ENCODE data around the gene SLC35E3. TPM values are rescaled to one million over a fixed set of nuclear protein-coding genes. Genes with fewer than 3 reads are reported as not detected.

Gene SLC35E3
- polyA plus RNA-seq, 1 donor from 2014 or later: 15.2 TPM

DNA sequence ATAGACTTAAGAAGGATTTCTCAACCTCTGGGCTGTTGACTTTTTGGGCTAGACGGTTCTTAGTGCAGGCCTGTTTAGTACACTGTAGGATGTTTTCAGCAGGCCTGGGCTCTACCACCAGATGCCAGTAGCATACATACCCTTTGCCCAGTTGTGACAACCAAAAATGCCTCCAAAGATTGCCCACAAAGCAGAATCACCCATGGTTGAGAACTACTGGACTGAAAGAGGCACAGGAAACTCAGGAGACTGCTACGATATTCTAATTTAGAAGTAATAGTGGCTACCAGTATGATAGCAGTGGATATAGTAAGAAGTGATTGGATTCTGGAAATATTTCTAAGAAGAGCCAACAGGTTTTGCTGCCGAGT is 15.5 kb downstream of the SLC35E3 start:
- Mint-ChIP-seq H3K9me3 (no peaks in the 10 kb centered on the region), H3K36me3 (peaks cover 5% of the 10 kb centered on the region), H3K4me3 (no peak overlapping the region), H3K4me1 (peaks cover 0 to 4% (median 0%) of the 10 kb centered on the region in 3 donors), H3K27me3 (no peaks in the 10 kb centered on the region), H3K27ac (no peak overlapping the region)

DNA sequence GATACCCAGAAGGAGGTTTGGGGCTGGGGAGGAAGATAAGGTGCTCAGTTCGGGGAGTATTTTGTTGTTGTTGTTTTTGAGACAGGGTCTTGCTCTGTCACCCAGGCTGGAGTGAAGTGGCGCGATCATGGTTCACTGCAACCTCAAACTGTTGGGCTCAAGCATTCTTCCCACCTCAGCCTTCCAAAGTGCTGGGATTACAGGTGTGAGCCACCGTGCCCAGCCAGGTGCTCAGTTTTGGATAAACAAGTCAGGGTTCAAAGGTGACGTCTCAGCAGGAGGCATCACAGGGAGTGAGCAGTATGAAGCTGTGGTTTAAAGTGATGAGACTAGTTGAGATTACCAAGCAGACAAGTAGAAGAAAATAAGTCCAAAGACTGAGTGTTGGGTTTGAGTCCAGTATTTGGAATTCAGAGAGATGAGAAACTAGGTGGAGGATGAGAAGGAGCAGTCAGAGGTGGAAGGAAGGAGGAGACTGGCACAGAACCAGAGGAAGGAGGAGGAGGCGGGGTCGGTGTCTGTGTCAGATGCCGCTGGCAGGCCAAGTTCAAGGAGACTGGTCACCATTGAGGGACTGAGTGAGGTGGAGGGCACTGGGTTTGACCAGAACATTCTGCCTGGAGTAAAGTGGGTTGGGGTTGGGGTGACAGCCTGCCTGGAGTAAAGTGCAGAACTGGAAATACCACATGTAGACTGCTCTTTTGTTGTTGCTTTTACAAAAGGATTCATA is 16.1 kb downstream of the SLC35E3 start:
- H3K4me3 Mint-ChIP-seq: no peak overlapping the region
- H3K36me3 Mint-ChIP-seq: peaks cover 4% of the 10 kb centered on the region
- no peaks in the 10 kb centered on the region for H3K9me3 Mint-ChIP-seq
- peaks cover 0 to 4% (median 0%) of the 10 kb centered on the region in 3 donors for H3K4me1 Mint-ChIP-seq
- H3K27me3 Mint-ChIP-seq: no peaks in the 10 kb centered on the region
- peak overlapping the region in 1 of 3 donors; percentile 86 for H3K27ac Mint-ChIP-seq

GRCh38 chr12:68762691-68763090 is 16.7 kb downstream of the SLC35E3 start:
- H3K4me3 Mint-ChIP-seq: no peak overlapping the region
- no peaks in the 10 kb centered on the region for H3K9me3 Mint-ChIP-seq
- H3K27me3 Mint-ChIP-seq: no peaks in the 10 kb centered on the region
- H3K36me3 Mint-ChIP-seq: peaks cover 4% of the 10 kb centered on the region
- H3K4me1 Mint-ChIP-seq: peaks cover 0 to 4% (median 0%) of the 10 kb centered on the region in 3 donors
- H3K27ac Mint-ChIP-seq: no peak overlapping the region

- Mint-ChIP-seq H3K4me3 (no peak overlapping the region), H3K27ac (no peak overlapping the region), H3K27me3 (no peaks in the 10 kb centered on the region), H3K36me3 (peaks cover 2% of the 10 kb centered on the region), H3K9me3 (no peaks in the 10 kb centered on the region), H3K4me1 (peaks cover 3 to 7% (median 7%) of the 10 kb centered on the region in 3 donors)
Measured at GRCh38 chr12:68765696-68766095, 19.7 kb downstream of the SLC35E3 start.

GRCh38 chr12:68766646-68767045 is 20.7 kb downstream of the SLC35E3 start:
- Mint-ChIP-seq H3K9me3 (no peaks in the 10 kb centered on the region), H3K36me3 (peaks cover 2% of the 10 kb centered on the region), H3K4me1 (peaks cover 6 to 12% (median 11%) of the 10 kb centered on the region in 3 donors), H3K4me3 (no peak overlapping the region), H3K27me3 (no peaks in the 10 kb centered on the region), H3K27ac (no peak overlapping the region)

GRCh38 chr12:68767191-68767590 is 21.2 kb downstream of the SLC35E3 start:
- H3K36me3 Mint-ChIP-seq: peaks cover 2% of the 10 kb centered on the region
- H3K9me3 Mint-ChIP-seq: no peaks in the 10 kb centered on the region
- H3K4me1 Mint-ChIP-seq: peaks cover 6 to 12% (median 9%) of the 10 kb centered on the region in 3 donors
- H3K27me3 Mint-ChIP-seq: no peaks in the 10 kb centered on the region
- H3K27ac Mint-ChIP-seq: no peak overlapping the region
- H3K4me3 Mint-ChIP-seq: no peak overlapping the region

DNA sequence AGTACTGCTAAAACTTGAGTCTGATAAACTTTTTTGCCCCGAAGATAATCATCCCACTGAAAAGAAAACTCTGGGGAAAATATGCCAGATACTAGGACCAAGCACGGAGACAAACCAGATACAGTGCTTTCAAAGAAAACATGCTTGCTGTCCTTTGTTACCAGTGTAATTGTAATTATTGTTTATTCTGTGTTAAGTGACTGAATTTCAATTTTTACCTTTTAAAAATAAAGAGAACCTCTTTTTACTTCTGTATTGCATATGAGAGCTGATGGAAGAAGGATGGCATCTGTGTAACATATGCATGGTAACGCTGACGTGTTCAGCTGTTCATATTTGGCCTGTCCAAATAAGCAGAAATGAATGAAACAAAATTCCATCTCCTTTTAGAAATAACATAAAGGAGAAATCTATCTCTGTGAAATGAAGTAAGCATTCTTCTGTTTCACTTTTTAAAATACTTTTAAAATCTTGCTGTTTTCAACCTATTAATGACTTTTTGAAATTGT is 22.5 kb downstream of the SLC35E3 start:
- Mint-ChIP-seq H3K27ac (peak overlapping the region in 1 of 3 donors; percentile 33), H3K4me3 (no peak overlapping the region), H3K4me1 (peaks cover 19 to 24% (median 21%) of the 10 kb centered on the region in 3 donors), H3K9me3 (no peaks in the 10 kb centered on the region), H3K36me3 (peaks cover 2% of the 10 kb centered on the region), H3K27me3 (no peaks in the 10 kb centered on the region)

GRCh38 chr12:68769941-68770340 is 24.0 kb downstream of the SLC35E3 start:
- no peaks in the 10 kb centered on the region for H3K36me3 Mint-ChIP-seq
- peaks cover 24 to 28% (median 24%) of the 10 kb centered on the region in 3 donors for H3K4me1 Mint-ChIP-seq
- H3K4me3 Mint-ChIP-seq: peak overlapping the region in 2 of 4 donors; percentile 18 to 39
- no peaks in the 10 kb centered on the region for H3K9me3 Mint-ChIP-seq
- H3K27ac Mint-ChIP-seq: peak overlapping the region in 2 of 3 donors; percentile 2 to 3
- H3K27me3 Mint-ChIP-seq: no peaks in the 10 kb centered on the region

GRCh38 chr12:68771223-68771925 is 25.4 kb downstream of the SLC35E3 start:
- H3K9me3 Mint-ChIP-seq: no peaks in the 10 kb centered on the region
- H3K27ac Mint-ChIP-seq: peak overlapping the region in 1 of 3 donors; percentile 86
- H3K36me3 Mint-ChIP-seq: no peaks in the 10 kb centered on the region

GRCh38 chr12:68772714-68773113 is 26.7 kb downstream of the SLC35E3 start:
- peaks cover 24 to 28% (median 24%) of the 10 kb centered on the region in 3 donors for H3K4me1 Mint-ChIP-seq
- H3K36me3 Mint-ChIP-seq: no peaks in the 10 kb centered on the region
- peak overlapping the region in 3 of 4 donors; percentile 5 to 86 (median 67) for H3K4me3 Mint-ChIP-seq
- H3K27ac Mint-ChIP-seq: peak overlapping the region; percentile 66 to 88 (median 71)
- H3K27me3 Mint-ChIP-seq: no peaks in the 10 kb centered on the region
- H3K9me3 Mint-ChIP-seq: no peaks in the 10 kb centered on the region

More at GRCh38 chr12:68771223-68771925, 25.4 kb downstream of the SLC35E3 start:
- H3K4me1 Mint-ChIP-seq: peaks cover 24 to 28% (median 24%) of the 10 kb centered on the region in 3 donors
- H3K27me3 Mint-ChIP-seq: no peaks in the 10 kb centered on the region
- H3K4me3 Mint-ChIP-seq: peak overlapping the region in 1 of 4 donors; percentile 53

GRCh38 chr12:68773582-68773981 is 27.6 kb downstream of the SLC35E3 start:
- H3K9me3 Mint-ChIP-seq: no peaks in the 10 kb centered on the region
- peak overlapping the region in 2 of 4 donors; percentile 5 to 29 for H3K4me3 Mint-ChIP-seq
- no peaks in the 10 kb centered on the region for H3K36me3 Mint-ChIP-seq

DNA sequence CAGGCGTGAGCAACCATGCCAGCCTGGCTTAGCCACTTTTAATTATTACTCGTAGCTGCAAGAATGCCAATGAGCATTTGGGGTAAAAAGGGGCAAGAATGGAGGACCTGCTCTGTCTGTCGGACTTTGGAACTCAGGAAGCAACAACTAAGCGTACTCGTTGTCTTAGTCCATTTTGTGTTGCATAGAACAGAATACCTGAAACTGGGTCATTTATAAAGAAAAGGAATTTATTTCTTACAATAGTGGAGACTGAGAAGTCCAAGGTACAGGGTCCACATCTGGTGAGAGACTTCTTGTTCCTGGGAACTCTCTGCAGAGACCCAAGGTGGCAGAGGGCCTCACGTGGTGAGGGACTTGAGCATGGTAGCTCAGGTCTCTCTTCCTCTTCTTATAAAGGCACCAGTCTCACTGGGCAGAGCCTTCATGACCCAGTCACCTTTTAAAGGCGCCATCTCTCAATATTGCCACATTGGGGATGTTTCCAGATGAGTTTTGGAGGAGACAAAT is 29.2 kb downstream of the SLC35E3 start:
- Mint-ChIP-seq H3K36me3 (no peaks in the 10 kb centered on the region), H3K4me1 (peaks cover 23 to 27% (median 23%) of the 10 kb centered on the region in 3 donors), H3K9me3 (no peaks in the 10 kb centered on the region), H3K27ac (no peak overlapping the region), H3K4me3 (peak overlapping the region in 1 of 4 donors; percentile 74), H3K27me3 (no peaks in the 10 kb centered on the region)

More at GRCh38 chr12:68773582-68773981, 27.6 kb downstream of the SLC35E3 start:
- H3K27me3 Mint-ChIP-seq: no peaks in the 10 kb centered on the region
- peaks cover 24 to 28% (median 24%) of the 10 kb centered on the region in 3 donors for H3K4me1 Mint-ChIP-seq
- H3K27ac Mint-ChIP-seq: peak overlapping the region in 2 of 3 donors; percentile 71 to 89

GRCh38 chr12:68776976-68777610 is 31.1 kb downstream of the SLC35E3 start:
- no peaks in the 10 kb centered on the region for H3K9me3 Mint-ChIP-seq

DNA sequence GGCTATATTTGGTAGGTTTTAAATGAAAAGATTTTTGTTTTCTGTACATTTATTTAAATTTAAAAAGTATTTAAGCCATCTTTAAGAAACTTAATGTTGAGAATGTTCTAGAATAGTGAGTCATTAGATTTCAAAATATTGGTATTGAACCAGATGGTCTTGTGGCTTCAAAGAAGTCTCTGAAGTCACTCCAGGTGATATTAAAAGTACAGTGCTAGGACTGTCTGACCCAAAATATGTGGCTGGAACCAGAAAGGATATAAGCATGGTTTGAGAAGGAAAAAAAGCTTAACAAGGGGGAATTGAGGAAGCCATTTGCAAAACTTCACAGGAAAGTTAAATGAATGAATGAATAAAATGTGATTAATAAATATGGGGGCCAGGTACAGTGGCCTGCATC is 33.3 kb downstream of the SLC35E3 start:
- Mint-ChIP-seq H3K36me3 (no peaks in the 10 kb centered on the region), H3K4me1 (peaks cover 0 to 9% (median 2%) of the 10 kb centered on the region in 3 donors), H3K27me3 (no peaks in the 10 kb centered on the region), H3K27ac (no peak overlapping the region), H3K4me3 (no peak overlapping the region), H3K9me3 (no peaks in the 10 kb centered on the region)

More at GRCh38 chr12:68776976-68777610, 31.1 kb downstream of the SLC35E3 start:
- Mint-ChIP-seq H3K27ac (no peak overlapping the region), H3K27me3 (no peaks in the 10 kb centered on the region), H3K4me1 (peaks cover 18 to 21% (median 19%) of the 10 kb centered on the region in 3 donors), H3K36me3 (no peaks in the 10 kb centered on the region), H3K4me3 (no peak overlapping the region)

All from IgD-negative memory B cell (primary cell).